Measurements from ENCODE around the gene GALNT8.

The GALNT8 gene

GRCh38 chr12:4701395-4702190, 18.6 kb upstream of the GALNT8 start:
- no peak for DNase-seq (ENCODE audit: low read depth, low spot score)
- in situ Hi-C loops (cut with HindIII; ENCODE audit: low sequenced_read_pairs): no loop called here
- no peak overlapping the region for H3K4me3 ChIP-seq (ENCODE audit: low read depth, low read length)

GRCh38 chr12:4703676-4704075, 16.5 kb upstream of the GALNT8 start:
- in situ Hi-C loops (cut with HindIII; ENCODE audit: low sequenced_read_pairs): no loop called here
- DNase-seq (ENCODE audit: low read depth, low spot score): no peak
- H3K4me3 ChIP-seq (ENCODE audit: low read depth, low read length): no peak overlapping the region
- no peak for TF ChIP-seq CTCF (IDR thresholded peaks at IDR 0.05; ENCODE audit: low read depth, low read length)

More at GRCh38 chr12:4701395-4702190, 18.6 kb upstream of the GALNT8 start:
- TF ChIP-seq CTCF (IDR thresholded peaks at IDR 0.05; ENCODE audit: low read depth, low read length): no peak

- H3K4me3 ChIP-seq (ENCODE audit: low read depth, low read length): no peak overlapping the region
- no peak for DNase-seq (ENCODE audit: low read depth, low spot score)
- no peak for TF ChIP-seq CTCF (IDR thresholded peaks at IDR 0.05; ENCODE audit: low read depth, low read length)
- in situ Hi-C loops (cut with HindIII; ENCODE audit: low sequenced_read_pairs): no loop called here
Observed at GRCh38 chr12:4705824-4706223, 14.4 kb upstream of the GALNT8 start.

- no peak overlapping the region for H3K4me3 ChIP-seq (ENCODE audit: low read depth, low read length)
- in situ Hi-C loops (cut with HindIII; ENCODE audit: low sequenced_read_pairs): no loop called here
- no peak for TF ChIP-seq CTCF (IDR thresholded peaks at IDR 0.05; ENCODE audit: low read depth, low read length)
- no peak for DNase-seq (ENCODE audit: low read depth, low spot score)
Observed at GRCh38 chr12:4707306-4707705, 12.9 kb upstream of the GALNT8 start.

- no peak for TF ChIP-seq CTCF (IDR thresholded peaks at IDR 0.05; ENCODE audit: low read depth, low read length)
- H3K4me3 ChIP-seq (ENCODE audit: low read depth, low read length): no peak overlapping the region
- in situ Hi-C loops (cut with HindIII; ENCODE audit: low sequenced_read_pairs): no loop called here
- no peak for DNase-seq (ENCODE audit: low read depth, low spot score)
Observed at GRCh38 chr12:4710113-4710512, 10.1 kb upstream of the GALNT8 start.

- no peak for DNase-seq (ENCODE audit: low read depth, low spot score)
- no peak for TF ChIP-seq CTCF (IDR thresholded peaks at IDR 0.05; ENCODE audit: low read depth, low read length)
- in situ Hi-C loops (cut with HindIII; ENCODE audit: low sequenced_read_pairs): no loop called here
- H3K4me3 ChIP-seq (ENCODE audit: low read depth, low read length): no peak overlapping the region
Observed at GRCh38 chr12:4714879-4715278, 5.3 kb upstream of the GALNT8 start.

Data from astrocyte of the spinal cord (primary cell).